GM20431 (cell line): ENCODE measurements around the gene OR11H7.
"Not testable (repeated sequence)": the region's sequence is repeated elsewhere in the genome, so short reads cannot be mapped to it uniquely, and the experiment has no call there.

ENCODE experiments used
- in situ Hi-C: fragments of 300-500 bp; cut with MseI, MboI; formaldehyde crosslinking; loops from one replicate; pipeline ENCODE4 v1.15.0; 2020; ENCODE audit warnings: low sequenced_read_pairs; ENCODE audit not compliant: unreplicated experiment

The OR11H7 gene

DNA sequence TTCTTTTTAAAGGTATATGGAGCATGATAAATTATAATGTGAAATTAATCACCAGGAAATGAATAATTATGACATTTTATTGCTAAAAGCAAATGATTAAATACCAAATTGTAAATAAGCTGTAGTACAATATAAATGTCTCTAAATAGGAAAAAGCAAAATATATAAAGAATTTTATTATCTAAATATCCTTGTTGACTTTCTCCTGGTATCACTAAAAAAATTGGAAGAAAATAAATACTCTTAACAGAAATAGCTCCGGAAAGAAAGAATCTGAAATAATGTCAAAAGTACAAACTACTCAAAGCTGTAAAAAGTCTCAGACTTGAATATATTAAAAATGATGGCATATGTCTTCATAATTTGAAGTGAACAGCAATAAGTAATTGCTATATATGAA, at the start of gene OR11H7:
OR11H7 (plus strand) TSS at position 301 of the 400 bp plus-strand sequence.
- in situ Hi-C loops, result no loop called here

DNA sequence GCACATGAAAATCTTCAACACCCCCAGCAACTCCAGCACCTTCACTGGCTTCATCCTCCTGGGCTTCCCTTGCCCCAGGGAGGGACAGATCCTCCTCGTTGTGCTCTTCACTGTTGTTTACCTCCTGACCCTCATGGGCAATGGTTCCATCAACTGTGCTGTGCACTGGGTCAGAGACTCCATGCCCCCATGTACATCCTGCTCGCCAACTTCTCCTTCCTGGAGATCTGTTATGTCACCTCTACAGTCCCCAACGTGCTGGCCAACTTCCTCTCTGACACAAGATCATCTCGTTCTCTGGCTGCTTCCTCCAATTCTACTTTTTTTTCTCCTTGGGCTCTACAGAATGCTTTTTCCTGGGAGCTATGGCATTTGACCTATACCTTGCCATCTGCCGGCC, 49.6 kb upstream of the OR11H7 start:
- in situ Hi-C loops, result no loop called here

DNA sequence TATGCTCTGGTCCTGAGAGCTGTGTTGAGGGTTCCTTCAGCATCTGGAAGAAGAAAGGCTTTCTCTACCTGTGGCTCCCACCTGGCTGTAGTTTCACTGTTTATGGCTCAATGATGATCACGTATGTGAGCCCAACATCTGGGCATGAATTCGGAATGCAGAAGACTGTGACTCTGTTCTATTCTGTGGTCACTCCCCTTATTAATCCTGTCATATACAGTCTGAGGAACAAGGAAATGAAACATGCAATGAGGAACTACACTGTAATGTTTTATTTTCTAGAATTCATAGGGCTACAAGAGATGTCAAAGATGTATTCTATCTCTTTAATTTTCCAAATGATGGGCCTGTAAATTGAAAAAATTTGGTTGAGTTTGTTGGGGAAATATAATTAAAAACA, 48.9 kb upstream of the OR11H7 start:
- in situ Hi-C loops, result no loop called here

DNA sequence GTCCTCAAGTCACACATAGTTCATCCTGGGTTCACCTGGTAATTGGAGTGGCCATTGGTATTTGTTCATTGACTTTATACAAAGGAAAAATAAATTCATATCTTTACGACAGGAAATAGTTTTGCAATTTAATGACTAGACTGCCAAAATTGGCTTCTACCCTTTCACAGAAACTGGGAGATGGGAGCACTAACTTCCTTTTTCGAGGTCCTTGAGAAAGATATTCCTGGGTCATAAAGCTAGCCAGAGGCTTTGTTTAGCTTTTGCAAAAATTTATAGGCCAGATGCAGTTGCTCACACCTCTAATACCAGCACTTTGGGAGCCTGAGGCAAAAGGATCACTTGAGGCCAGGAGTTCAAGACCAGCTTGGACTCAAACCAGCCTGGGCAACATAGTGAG, 48.3 kb upstream of the OR11H7 start:
- in situ Hi-C loops, result no loop called here

DNA sequence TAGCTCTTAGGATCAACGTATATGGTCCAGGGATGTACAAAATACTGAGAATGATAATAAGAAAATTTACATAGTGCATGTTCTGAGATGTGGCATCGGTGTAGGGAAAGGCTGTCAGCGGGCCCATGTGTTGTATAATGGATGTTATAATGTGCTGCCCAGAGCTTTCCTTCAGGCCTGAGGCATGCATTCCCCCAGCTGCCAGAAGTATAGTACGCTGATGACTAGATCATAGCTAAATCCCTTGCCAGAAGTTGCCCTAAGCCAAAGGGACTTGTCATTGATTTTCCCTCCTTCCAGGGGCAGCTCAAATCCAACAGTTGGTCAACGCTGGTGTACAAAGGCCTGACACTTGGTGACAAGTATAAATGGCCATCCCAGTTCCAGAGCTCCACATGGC, 44.6 kb upstream of the OR11H7 start:
- in situ Hi-C loops, result no loop called here

DNA sequence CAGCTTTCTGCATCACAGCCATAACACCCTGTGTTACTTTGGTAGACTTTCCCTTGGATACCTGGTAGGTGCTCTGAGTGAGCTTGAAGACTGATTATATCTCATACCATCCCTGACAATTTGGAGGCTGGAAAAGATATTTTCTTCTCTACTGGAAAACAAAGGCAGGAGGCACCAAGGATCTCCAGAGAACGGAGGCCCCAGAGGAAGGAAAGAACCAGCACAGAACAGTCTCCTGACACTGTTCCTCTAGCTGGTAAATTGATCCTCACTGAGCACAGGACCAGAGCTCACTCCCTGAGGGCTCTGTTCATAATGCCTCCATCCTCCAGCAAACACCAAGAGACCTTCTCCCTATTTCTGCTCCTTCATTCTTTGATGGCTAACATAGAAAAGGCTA, 38.2 kb upstream of the OR11H7 start, which contains the start of gene OR11G2:
OR11G2 (plus strand) TSS at position 301 of the 400 bp plus-strand sequence. CDS start 6,542 bp downstream, outside the sequence.
- in situ Hi-C loops, result no loop called here

DNA sequence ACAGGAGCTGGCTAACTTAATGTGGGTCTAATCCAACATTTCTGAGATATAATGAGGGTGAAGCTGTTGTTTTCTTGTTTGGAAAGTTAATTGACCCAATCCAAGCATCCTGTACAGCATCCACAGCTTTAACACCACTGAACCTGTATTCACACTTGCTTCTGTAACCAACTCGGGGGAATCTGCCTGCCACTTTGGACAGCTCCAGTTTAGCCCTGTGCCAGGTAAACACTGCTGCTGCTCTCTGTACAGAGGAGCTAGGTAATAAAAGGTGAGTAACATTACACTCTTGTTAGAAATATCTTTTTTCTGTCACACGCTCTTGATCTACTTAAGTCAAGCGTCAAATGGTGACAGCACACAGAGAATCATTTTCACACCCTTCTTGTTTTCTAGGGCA, 37.4 kb upstream of the OR11H7 start:
- in situ Hi-C loops, result no loop called here

DNA sequence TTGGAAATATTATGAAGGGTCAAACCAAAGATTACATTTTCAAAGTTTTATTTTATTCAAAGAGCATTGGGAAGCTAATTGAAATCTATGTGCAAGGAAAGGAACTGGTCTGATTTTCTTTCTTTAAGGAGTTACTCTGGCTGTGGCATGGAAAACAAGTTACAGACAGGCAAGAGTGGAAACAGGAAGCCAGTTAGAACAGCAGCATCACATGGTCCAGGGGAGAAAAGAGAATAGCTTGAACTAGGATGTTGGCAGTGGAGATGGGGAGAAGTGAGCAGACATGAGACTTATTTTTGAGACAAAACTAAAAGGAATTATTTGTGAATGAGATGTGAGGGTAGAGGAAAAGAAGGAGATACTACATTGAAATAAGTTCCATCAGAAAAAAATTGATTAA, 34.7 kb upstream of the OR11H7 start:
- in situ Hi-C loops, result no loop called here

DNA sequence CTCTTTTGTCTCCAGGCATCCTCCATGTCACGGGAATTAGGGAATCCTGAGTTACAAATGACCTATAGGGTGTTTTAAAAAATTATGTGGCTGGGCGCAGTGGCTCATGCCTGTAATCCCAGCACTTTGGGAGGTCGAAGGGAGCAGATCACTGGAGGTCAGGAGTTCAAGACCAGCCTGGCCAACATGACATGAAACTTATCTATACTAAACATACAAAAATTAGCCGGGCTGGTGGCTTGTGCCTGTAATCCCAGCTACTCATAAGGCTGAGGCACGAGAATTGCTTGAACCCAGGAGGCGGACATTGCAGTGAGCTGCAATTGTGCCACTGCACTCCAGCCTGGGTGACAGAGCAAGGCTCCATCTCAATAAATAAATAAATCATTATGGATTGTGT, 33.6 kb upstream of the OR11H7 start:
- in situ Hi-C loops, result not testable (repeated sequence)

DNA sequence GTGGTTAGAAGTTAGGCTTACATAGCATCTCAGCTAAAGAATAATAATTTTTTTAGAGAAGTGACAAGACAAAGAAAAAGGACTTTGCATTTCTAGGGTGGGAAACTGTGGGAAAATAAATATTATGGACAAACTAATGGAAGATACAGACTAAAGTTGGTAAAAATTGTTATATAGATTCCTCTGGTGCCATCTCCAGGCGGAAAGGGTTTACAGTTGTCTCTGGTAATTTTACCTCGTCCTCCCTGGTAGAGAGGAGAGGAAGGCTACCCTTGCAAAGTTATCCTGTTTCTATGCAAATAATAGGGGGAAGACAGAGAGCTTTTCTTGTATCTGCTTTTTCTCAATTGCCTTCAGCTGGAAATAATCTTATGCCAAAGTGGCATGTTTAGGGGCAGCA, 32.9 kb upstream of the OR11H7 start:
- in situ Hi-C loops, result no loop called here

DNA sequence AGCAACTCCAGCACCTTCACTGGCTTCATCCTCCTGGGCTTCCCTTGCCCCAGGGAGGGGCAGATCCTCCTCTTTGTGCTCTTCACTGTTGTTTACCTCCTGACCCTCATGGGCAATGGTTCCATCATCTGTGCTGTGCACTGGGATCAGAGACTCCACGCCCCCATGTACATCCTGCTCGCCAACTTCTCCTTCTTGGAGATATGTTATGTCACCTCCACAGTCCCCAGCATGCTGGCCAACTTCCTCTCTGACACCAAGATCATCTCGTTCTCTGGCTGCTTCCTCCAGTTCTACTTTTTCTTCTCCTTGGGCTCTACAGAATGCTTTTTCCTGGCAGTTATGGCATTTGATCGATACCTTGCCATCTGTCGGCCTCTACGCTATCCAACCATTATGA, 31.3 kb upstream of the OR11H7 start:
- in situ Hi-C loops, result no loop called here

DNA sequence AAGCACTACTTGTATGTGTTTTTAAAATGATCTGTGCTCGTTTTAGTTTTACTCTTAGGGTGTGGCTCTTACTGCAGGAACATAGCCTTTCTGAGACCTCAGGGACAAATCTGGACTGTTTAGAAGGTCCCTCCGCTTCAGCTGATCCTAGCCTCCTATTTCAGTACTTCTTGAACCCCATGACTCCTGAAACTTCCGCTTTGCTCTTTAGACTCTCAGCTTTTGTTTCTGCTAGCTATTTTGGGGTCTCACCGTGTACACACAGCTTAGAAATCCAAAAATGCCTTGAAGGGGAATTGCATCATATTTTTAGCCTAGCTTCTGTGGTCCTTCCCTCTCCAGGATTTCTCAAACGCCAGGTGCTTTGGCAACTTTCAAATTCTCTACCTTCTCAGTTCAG, 29.8 kb upstream of the OR11H7 start:
- in situ Hi-C loops, result no loop called here

DNA sequence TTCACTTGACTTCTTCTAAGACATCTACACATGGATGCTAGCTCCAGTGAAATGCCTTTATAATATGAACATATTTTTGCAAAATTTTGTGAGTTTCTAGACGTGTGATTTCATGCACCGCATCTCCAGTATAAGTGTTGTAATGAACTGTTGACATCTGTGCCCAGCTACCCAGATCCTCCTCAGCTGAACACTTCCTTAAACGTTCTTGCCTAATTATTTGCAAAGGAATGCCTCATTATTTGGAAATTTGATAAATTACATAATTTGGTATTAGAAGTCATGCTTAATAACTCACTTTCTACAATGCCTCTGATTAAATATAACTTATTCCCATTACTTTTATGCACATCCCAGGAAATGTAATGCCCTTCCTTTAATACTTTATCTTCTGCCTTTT, 24.1 kb upstream of the OR11H7 start:
- in situ Hi-C loops, result no loop called here

DNA sequence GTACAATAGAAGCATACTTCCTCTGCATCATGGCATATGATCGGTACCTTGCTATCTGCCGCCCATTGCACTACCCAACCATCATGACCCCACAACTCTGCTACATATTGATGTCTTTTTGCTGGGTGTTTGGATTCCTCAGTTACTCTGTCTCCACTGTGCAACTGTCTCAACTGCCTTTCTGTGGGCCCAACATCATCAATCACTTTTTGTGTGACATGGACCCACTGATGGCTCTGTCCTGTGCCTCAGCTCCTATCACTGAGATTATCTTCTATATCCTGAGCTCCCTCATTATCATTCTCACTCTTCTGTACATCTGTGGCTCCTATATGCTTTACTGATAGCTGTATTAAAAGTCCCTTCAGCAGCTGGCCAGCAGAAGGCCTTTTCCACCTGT, 19.2 kb upstream of the OR11H7 start:
- in situ Hi-C loops, result no loop called here

DNA sequence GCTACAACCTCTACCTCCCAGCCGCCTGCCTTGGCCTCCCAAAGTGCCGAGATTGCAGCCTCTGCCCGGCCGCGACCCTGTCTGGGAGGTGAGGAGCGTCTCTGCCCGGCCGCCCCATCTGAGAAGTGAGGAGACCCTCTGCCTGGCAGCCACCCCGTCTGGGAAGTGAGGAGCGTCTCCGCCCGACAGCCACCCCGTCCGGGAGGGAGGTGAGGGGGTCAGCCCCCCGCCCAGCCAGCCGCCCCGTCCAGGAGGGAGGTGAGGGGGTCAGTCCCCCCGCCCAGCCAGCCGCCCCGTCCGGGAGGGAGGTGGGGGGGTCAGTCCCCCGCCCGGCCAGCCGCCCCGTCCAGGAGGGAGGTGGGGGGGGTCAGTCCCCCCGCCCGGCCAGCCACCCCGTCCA, 16.4 kb upstream of the OR11H7 start:
- in situ Hi-C loops, result not testable (repeated sequence)

DNA sequence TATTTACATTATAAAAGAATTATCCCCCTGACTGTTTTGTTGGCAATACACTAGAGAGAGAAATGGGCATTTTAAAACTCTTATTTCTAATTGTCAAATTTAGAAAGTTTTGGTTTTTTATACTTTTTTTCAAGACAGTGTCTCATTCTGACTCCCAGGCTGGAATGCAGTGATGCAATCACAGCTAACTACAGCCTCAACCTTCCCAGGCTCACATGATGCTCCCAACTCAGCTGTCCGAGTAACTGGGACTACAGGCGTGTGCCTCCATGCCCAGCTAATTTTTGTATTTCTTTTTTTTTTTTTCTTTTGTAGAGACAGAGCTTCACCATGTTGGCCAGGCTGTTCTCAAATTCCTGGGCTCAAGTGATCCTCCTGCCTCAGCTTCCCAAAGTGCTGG, 13.6 kb upstream of the OR11H7 start:
- in situ Hi-C loops, result no loop called here

DNA sequence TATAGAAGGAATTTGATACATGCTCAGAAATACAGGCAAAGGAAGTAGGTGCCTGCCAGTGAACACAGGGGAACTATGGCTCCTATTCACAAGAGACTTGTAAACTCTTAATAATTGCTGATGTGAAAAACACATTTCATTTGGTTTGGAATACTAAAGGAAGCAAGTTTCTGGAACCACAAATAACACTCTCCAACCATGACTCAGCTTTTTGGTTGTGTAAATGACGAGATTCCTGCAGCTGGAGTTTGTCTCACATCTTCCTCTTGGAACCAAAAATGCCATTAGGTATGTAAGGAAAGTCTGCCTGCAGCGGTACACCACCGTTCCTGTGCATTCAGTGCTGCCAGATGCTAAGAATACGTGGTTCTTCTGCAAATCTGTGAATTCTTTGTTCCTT, 9.7 kb upstream of the OR11H7 start:
- in situ Hi-C loops, result no loop called here

DNA sequence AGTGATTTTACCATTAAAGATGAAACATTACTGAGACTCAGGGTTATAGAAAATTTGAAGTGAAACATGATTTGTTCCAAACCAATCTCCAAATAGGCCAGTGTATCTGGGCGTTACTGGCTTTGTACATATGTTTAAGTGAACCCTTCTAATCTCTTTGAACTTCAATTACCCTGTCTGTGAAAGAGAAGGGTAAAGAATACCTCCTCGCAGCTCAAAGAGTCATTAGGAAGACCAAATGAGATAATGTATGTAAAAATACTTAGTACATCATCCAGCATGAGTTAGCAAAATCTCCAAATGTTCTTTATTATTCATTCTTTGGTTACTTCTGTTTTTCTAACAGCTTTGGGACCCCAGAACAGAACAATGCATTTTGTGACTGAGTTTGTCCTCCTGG, 5.4 kb upstream of the OR11H7 start, which contains the start of gene OR11H6:
OR11H6 (plus strand) TSS at position 301 of the 400 bp plus-strand sequence; CDS start at position 301, 0 bp downstream.
- in situ Hi-C loops, result no loop called here

DNA sequence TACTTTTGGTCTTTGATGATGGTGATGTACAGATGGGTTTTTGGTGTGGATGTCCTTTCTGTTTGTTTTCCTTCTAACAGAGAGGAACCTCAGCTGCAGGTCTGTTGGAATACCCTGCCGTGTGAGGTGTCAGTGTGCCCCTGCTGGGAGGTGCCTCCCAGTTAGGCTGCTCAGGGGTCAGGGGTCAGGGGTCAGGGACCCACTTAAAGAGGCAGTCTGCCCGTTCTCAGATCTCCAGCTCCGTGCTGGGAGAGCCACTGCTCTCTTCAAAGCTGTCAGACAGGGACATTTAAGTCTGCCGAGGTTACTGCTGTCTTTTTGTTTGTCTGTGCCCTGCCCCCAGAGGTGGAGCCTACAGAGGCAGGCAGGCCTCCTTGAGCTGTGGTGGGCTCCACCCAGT, 6.6 kb downstream of the OR11H7 start:
- in situ Hi-C loops, result not testable (repeated sequence)

DNA sequence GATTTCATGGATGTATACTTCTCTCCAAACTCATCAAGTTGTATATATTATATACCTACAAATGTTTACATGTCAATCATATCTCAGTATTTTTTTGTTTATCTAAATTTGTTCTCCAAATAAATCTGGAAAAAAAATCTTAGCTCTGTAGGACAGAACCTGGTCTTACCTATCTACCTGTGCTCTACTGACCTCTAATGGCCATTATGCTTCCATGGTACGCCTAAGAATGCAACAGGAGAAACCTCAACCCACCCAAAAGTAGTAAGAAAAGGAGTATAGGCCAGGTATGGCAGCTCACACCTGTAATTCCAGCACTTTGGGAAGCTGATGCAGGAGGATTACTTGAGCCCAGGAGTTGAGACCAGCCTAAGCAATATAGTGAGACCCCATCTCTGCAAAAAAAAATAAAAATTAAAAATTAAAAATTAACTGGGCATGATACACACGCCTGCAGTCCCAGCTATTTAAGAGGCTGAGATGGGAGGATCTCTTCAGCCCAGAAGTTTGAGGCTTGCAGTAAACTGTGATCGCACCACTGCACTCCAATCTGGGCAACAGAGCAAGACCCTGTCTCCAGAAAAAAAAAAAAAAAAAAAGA, 19.0 kb downstream of the OR11H7 start:
- in situ Hi-C loops, result no loop called here

DNA sequence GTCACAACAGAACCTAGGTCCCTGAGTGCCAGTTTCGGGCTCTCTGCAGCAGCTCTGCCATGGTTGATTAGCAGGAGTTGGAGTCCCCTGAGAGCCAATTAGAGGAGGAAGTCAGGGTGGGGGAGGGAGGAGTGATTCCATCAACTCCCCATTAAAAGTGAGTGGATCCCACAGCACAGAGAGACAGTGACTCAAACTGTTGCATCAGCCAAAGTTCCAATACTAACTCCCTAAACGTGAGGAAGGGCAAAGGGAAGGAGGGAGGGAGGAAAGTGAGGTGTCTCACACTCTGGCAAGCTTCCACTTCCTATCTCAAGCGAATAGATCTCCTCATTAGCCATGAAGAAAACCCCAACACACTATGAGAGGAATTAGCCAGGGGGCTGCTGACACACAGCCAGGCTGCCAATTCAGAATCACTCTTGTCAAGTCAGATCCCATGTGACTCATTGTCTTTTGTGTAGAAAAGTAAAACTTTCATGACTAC, 33.9 kb downstream of the OR11H7 start:
- in situ Hi-C loops, result no loop called here

DNA sequence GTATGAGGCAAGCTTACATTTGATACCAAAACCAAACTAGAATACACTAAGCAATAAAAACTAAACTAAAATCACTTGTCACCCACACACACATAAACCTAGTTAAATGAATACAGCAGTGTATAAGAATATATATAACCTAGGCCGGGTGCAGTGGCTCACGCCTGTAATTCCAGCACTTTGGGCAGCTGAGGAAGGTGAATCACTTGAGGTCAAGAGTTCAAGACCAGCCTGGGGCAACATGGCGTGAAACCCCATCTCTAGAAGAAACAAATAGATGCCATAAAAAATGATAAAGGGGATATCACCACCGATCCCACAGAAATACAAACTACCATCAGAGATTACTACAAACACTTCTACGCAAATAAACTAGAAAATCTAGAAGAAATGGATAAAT, 35.6 kb downstream of the OR11H7 start:
- in situ Hi-C loops, result not testable (repeated sequence)
